Natural killer cell (primary cell): ENCODE results near the gene SCLY. TPM values are rescaled to one million over a fixed set of nuclear protein-coding genes. Genes with fewer than 3 reads are reported as not detected.

Experiments used
- ATAC-seq, 3 donors: fragments of 150-1000 bp in 2 of 3; fragments of 200-7000 bp in 1 of 3; cut with Tn5 transposase; 1 replicate in 1 of 3; 2 replicates in 2 of 3; pipeline ENCODE4 v1.10.0; 2021; ENCODE audit warnings: mild to moderate bottlenecking in 2 of 3, moderate library complexity in 2 of 3
- DNase-seq, 2 donors: peaks; one replicate each; pipeline versions ENCODE4 v3.0.0 to v3.0.0-alpha.2; 2013 to 2021; ENCODE audit warnings: mixed read lengths in 1 of 2
- H3K27ac ChIP-seq: one replicate; pipeline ENCODE4 v1.5.1; 2013; ENCODE audit warnings: mild to moderate bottlenecking, low read length
- H3K27me3 ChIP-seq: one replicate; pipeline ENCODE4 v1.6.1; 2013; ENCODE audit warnings: low read length; ENCODE audit not compliant: control insufficient read depth, insufficient read depth
- H3K36me3 ChIP-seq: one replicate; pipeline ENCODE4 v1.6.1; 2013; ENCODE audit warnings: low read length; ENCODE audit not compliant: control insufficient read depth, insufficient read depth
- H3K4me1 ChIP-seq: one replicate; pipeline ENCODE4 v1.6.1; 2013; ENCODE audit warnings: low read length; ENCODE audit not compliant: control insufficient read depth, insufficient read depth
- H3K4me3 ChIP-seq: one replicate; pipeline ENCODE4 v1.5.1; 2013; ENCODE audit warnings: low read length
- H3K9me3 ChIP-seq: one replicate; pipeline ENCODE4 v1.6.1; 2013; ENCODE audit warnings: low read length; ENCODE audit not compliant: control insufficient read depth, insufficient read depth
- H3K27ac Mint-ChIP-seq, 2 donors: one replicate each; pipeline ENCODE4 v1.8.0; 2022; ENCODE audit warnings: mild to moderate bottlenecking in 2 of 2, mixed read lengths in 2 of 2, moderate library complexity in 1 of 2
- H3K27me3 Mint-ChIP-seq, 2 donors: one replicate each; pipeline ENCODE4 v1.8.0; 2022; ENCODE audit warnings: low read depth in 2 of 2, mixed read lengths in 2 of 2
- H3K36me3 Mint-ChIP-seq: one replicate; pipeline ENCODE4 v1.8.0; 2022; ENCODE audit warnings: mixed read lengths
- H3K4me1 Mint-ChIP-seq, 2 donors: one replicate each; pipeline ENCODE4 v1.8.0; 2022; ENCODE audit warnings: mixed read lengths in 2 of 2
- H3K4me3 Mint-ChIP-seq: one replicate; pipeline ENCODE4 v1.8.0; 2022; ENCODE audit warnings: mild to moderate bottlenecking, moderate library complexity, mixed read lengths
- H3K9me3 Mint-ChIP-seq, 2 donors: one replicate each; pipeline ENCODE4 v1.8.0; 2022; ENCODE audit warnings: mixed read lengths in 2 of 2
- CTCF ChIP-seq: fragments of 200-600 bp; IDR thresholded peaks from one replicate; pipeline ENCODE4 v1.8.0; 2022; ENCODE audit warnings: antibody characterized with exemption
- WGBS: methylation state at CpG from one replicate; pipeline ENCODE4 v1.1.7; 2013; ENCODE audit warnings: missing lambda C conversion rate; ENCODE audit not compliant: insufficient coverage; 5-methylcytosine and 5-hydroxymethylcytosine counted together
- intact Hi-C: fragments of 100-400 bp; cut with micrococcal nuclease; formaldehyde crosslinking; loops from one replicate; pipeline ENCODE4 v1.14.2; 2022
- total RNA-seq, 4 donors: library from RNA; stranded (reverse); fragments of 120-200 nt in 1 of 4; gene quantifications; one replicate each; pipeline versions ENCODE4 v1.2.3 to v1.2.4, GENCODE V29; 2013 to 2022

The SCLY gene
- total RNA-seq, 3 donors from 2014 or later (not counting 1 experiment from before 2014, with no cell fraction given) = 16.3 to 24.6 (median 20.1) TPM

- no peak for TF ChIP-seq CTCF
- Histone ChIP-seq H3K9me3 (no peaks in the 10 kb centered on the region), H3K27me3 (no peaks in the 10 kb centered on the region), H3K27ac (no peak overlapping the region), H3K4me1 (peaks cover 5% of the 10 kb centered on the region), H3K36me3 (no peaks in the 10 kb centered on the region), H3K4me3 (no peak overlapping the region)
- Mint-ChIP-seq H3K27me3 (no peaks in the 10 kb centered on the region), H3K27ac (no peak overlapping the region), H3K4me3 (no peak overlapping the region), H3K9me3 (no peaks in the 10 kb centered on the region), H3K36me3 (no peaks in the 10 kb centered on the region), H3K4me1 (no peaks in the 10 kb centered on the region)
- intact Hi-C loops = no loop called here
- no peak for ATAC-seq
- 98% methylated on average over 2 of the region's 2 CpGs for WGBS
- no peak for DNase-seq
Measured at GRCh38 chr2:238126338-238126737, 65.5 kb downstream of the SCLY start.

GRCh38 chr2:238126775-238127164 lies 66.0 kb downstream of the SCLY start:
- H3K27ac Mint-ChIP-seq = no peak overlapping the region
- intact Hi-C loops = no loop called here
- H3K4me1 Mint-ChIP-seq = no peaks in the 10 kb centered on the region
- ATAC-seq = no peak
- no peak overlapping the region for H3K4me3 Mint-ChIP-seq
- Histone ChIP-seq H3K9me3 (no peaks in the 10 kb centered on the region), H3K4me1 (peaks cover 5% of the 10 kb centered on the region), H3K4me3 (no peak overlapping the region), H3K36me3 (no peaks in the 10 kb centered on the region), H3K27me3 (no peaks in the 10 kb centered on the region), H3K27ac (no peak overlapping the region)
- no peak for TF ChIP-seq CTCF
- whole genome bisulfite sequencing = 100% methylated on average over 2 of the region's 2 CpGs
- H3K36me3 Mint-ChIP-seq = no peaks in the 10 kb centered on the region
- no peaks in the 10 kb centered on the region for H3K27me3 Mint-ChIP-seq
- no peaks in the 10 kb centered on the region for H3K9me3 Mint-ChIP-seq
- DNase-seq = no peak

- Histone ChIP-seq H3K4me1 (peaks cover 5% of the 10 kb centered on the region), H3K36me3 (no peaks in the 10 kb centered on the region), H3K27me3 (no peaks in the 10 kb centered on the region), H3K4me3 (no peak overlapping the region), H3K9me3 (no peaks in the 10 kb centered on the region), H3K27ac (no peak overlapping the region)
- Mint-ChIP-seq H3K4me3 (no peak overlapping the region), H3K36me3 (no peaks in the 10 kb centered on the region), H3K27me3 (no peaks in the 10 kb centered on the region), H3K9me3 (no peaks in the 10 kb centered on the region), H3K4me1 (no peaks in the 10 kb centered on the region), H3K27ac (no peak overlapping the region)
- intact Hi-C loops = no loop called here
- DNase-seq (no peak), ATAC-seq (peak; percentile 67 to 84 (median 76))
- no peak for TF ChIP-seq CTCF
- WGBS = 74% methylated on average over 36 of the region's 36 CpGs
Measured at GRCh38 chr2:238127165-238128060, 66.6 kb downstream of the SCLY start.
